H1 (cell line): ENCODE measurements around the gene POU2F1. TPM values are rescaled to one million over a fixed set of nuclear protein-coding genes. Genes with fewer than 3 reads are reported as not detected.

Experiments used
- CTCF ChIA-PET: fragments of 300-600 bp; sonication (Branson Sonifier 250); formaldehyde crosslinking; loops from one replicate; lab custom pipeline; 2021; ENCODE audit not compliant: partially characterized antibody; lab: Charles Lee
- POLR2A ChIA-PET: fragments of 300-600 bp; sonication (Branson Sonifier 250); formaldehyde crosslinking; loops from one replicate; lab custom pipeline; 2021; ENCODE audit warnings: inconsistent platforms; ENCODE audit not compliant: partially characterized antibody; lab: Charles Lee
- DNase-seq, 2 experiments: peaks; one replicate each; pipeline versions ENCODE4 v3.0.0 to v3.0.0-alpha.2; 2010 to 2022; ENCODE audit warnings: low spot score in 2 of 2, low read depth in 1 of 2, mixed read lengths in 1 of 2
- FAIRE-seq: peaks from 2 replicates; lab custom pipeline; 2011; peaks lifted over from hg19 to GRCh38; lab: Jason Lieb, UNC
- H2AFZ ChIP-seq: 2 replicates; pipeline ENCODE4 v1.8.1; 2012; ENCODE audit warnings: low read length, inconsistent platforms
- H2AK5ac ChIP-seq: 2 replicates; pipeline ENCODE4 v1.6.1; 2013; ENCODE audit warnings: low read depth, low read length
- H2BK120ac ChIP-seq: replicated peaks from 2 replicates; pipeline ENCODE3; 2013; ENCODE audit warnings: low read depth, low read length, inconsistent platforms
- H2BK12ac ChIP-seq: 2 replicates; pipeline ENCODE4 v1.6.1; 2013; ENCODE audit warnings: low read depth, low read length
- H2BK15ac ChIP-seq: 2 replicates; pipeline ENCODE4 v1.6.1; 2013; ENCODE audit warnings: low read length
- H2BK20ac ChIP-seq: 2 replicates; pipeline ENCODE4 v1.6.1; 2013; ENCODE audit warnings: low read length
- H2BK5ac ChIP-seq: 2 replicates; pipeline ENCODE4 v1.6.1; 2013; ENCODE audit warnings: low read depth, low read length
- H3K14ac ChIP-seq: 2 replicates; pipeline ENCODE4 v1.6.1; 2013; ENCODE audit warnings: inconsistent platforms; ENCODE audit not compliant: insufficient read length
- H3K18ac ChIP-seq: 2 replicates; pipeline ENCODE4 v1.6.1; 2013; ENCODE audit warnings: low read length; ENCODE audit errors: extremely low read depth
- H3K23ac ChIP-seq: 2 replicates; pipeline ENCODE4 v1.6.1; 2013; ENCODE audit warnings: inconsistent platforms; ENCODE audit not compliant: insufficient read length
- H3K23me2 ChIP-seq: 2 replicates; pipeline ENCODE4 v1.6.1; 2013; ENCODE audit warnings: low read depth, low read length
- H3K27ac ChIP-seq: 2 replicates; pipeline ENCODE4 v1.6.1; 2011; ENCODE audit warnings: low read depth, low read length, inconsistent platforms
- H3K27me3 ChIP-seq, 4 experiments: replicated peaks in 1 of 4; 1 replicate in 1 of 4; 2 replicates in 3 of 4; pipeline versions ENCODE4 v1.6.1 to v1.8.1; 2011 to 2013; ENCODE audit warnings: low read length in 3 of 4, mild to moderate bottlenecking in 3 of 4, inconsistent platforms in 2 of 4, mixed read lengths in 2 of 4, moderate library complexity in 1 of 4; ENCODE audit not compliant: control insufficient read depth in 3 of 4, insufficient read depth in 3 of 4; ENCODE audit errors: extremely low read depth in 1 of 4
- H3K36me3 ChIP-seq, 4 experiments: 2 replicates each; pipeline versions ENCODE4 v1.6.1 to v1.8.1; 2011 to 2013; ENCODE audit warnings: mild to moderate bottlenecking in 4 of 4, low read length in 3 of 4, moderate library complexity in 2 of 4, control low read depth in 1 of 4, inconsistent platforms in 1 of 4; ENCODE audit not compliant: insufficient read depth in 4 of 4, control insufficient read depth in 2 of 4
- H3K4ac ChIP-seq: replicated peaks from 2 replicates; pipeline ENCODE3; 2013; ENCODE audit warnings: low read length, low read depth, mixed read lengths, inconsistent platforms; ENCODE audit not compliant: insufficient read length
- H3K4me1 ChIP-seq, 4 experiments: replicated peaks in 1 of 4; 1 replicate in 1 of 4; 2 replicates in 3 of 4; pipeline versions ENCODE4 v1.6.1 to v1.8.1; 2011 to 2013; ENCODE audit warnings: low read length in 3 of 4, inconsistent platforms in 2 of 4, mixed read lengths in 1 of 4; ENCODE audit not compliant: insufficient read depth in 4 of 4, control insufficient read depth in 3 of 4
- H3K4me2 ChIP-seq, 2 experiments: 2 replicates each; pipeline versions ENCODE4 v1.6.1 to v1.8.1; 2011 to 2013; ENCODE audit warnings: low read depth in 2 of 2, low read length in 2 of 2, control low read depth in 1 of 2, inconsistent platforms in 1 of 2, mild to moderate bottlenecking in 1 of 2; ENCODE audit not compliant: insufficient read depth in 1 of 2
- H3K4me3 ChIP-seq, 4 experiments: fragments of 200-600, 300-600 bp in 1 of 4; sonication (generic), shearing (Covaris generic), sonication (Bioruptor Twin) in 1 of 4; 2 replicates each; pipeline versions ENCODE4 v1.5.1 to v1.8.1; 2011 to 2016; ENCODE audit warnings: low read length in 4 of 4, low read depth in 3 of 4, control low read depth in 2 of 4, inconsistent platforms in 2 of 4, mild to moderate bottlenecking in 2 of 4, mixed read lengths in 1 of 4, moderate library complexity in 1 of 4; ENCODE audit not compliant: insufficient read depth in 2 of 4; ENCODE audit errors: extremely low read depth in 1 of 4
- H3K56ac ChIP-seq: replicated peaks from 2 replicates; pipeline ENCODE3; 2013; ENCODE audit warnings: low read depth, mild to moderate bottlenecking, mixed read lengths, low read length, inconsistent platforms; ENCODE audit not compliant: insufficient read length
- H3K79me1 ChIP-seq: 2 replicates; pipeline ENCODE4 v1.6.1; 2013; ENCODE audit warnings: low read depth, low read length, control low read depth
- H3K79me2 ChIP-seq, 2 experiments: 2 replicates each; pipeline versions ENCODE4 v1.6.1 to v1.8.1; 2012 to 2013; ENCODE audit warnings: low read length in 2 of 2, mild to moderate bottlenecking in 2 of 2, inconsistent platforms in 1 of 2; ENCODE audit not compliant: insufficient read depth in 2 of 2, control insufficient read depth in 1 of 2
- H3K9ac ChIP-seq, 4 experiments: replicated peaks in 1 of 4; 1 replicate in 1 of 4; 2 replicates in 3 of 4; pipeline versions ENCODE4 v1.6.1 to v1.8.1; 2011 to 2013; ENCODE audit warnings: low read depth in 3 of 4, low read length in 3 of 4, control low read depth in 2 of 4, mild to moderate bottlenecking in 2 of 4, moderate library complexity in 2 of 4, inconsistent platforms in 1 of 4; ENCODE audit errors: extremely low read depth in 1 of 4
- H3K9me3 ChIP-seq, 2 experiments: 2 replicates each; pipeline versions ENCODE4 v1.6.1 to v1.8.1; 2012 to 2013; ENCODE audit warnings: mild to moderate bottlenecking in 2 of 2, moderate library complexity in 2 of 2, control low read depth in 1 of 2, inconsistent platforms in 1 of 2, low read depth in 1 of 2, low read length in 1 of 2, mixed read lengths in 1 of 2; ENCODE audit not compliant: insufficient read depth in 2 of 2
- H4K20me1 ChIP-seq, 2 experiments: replicated peaks in 1 of 2; 2 replicates each; pipeline versions ENCODE3 to v1.8.1; 2011 to 2013; ENCODE audit warnings: inconsistent platforms in 2 of 2, low read length in 2 of 2, mild to moderate bottlenecking in 1 of 2; ENCODE audit not compliant: insufficient read depth in 2 of 2, control insufficient read depth in 1 of 2
- H4K5ac ChIP-seq: 2 replicates; pipeline ENCODE4 v1.6.1; 2013; ENCODE audit warnings: low read length, low read depth, mixed read lengths, inconsistent platforms; ENCODE audit not compliant: insufficient read length
- H4K8ac ChIP-seq: 2 replicates; pipeline ENCODE4 v1.8.0; 2013; ENCODE audit warnings: mild to moderate bottlenecking, moderate library complexity, low read length, inconsistent platforms; ENCODE audit not compliant: insufficient read depth; ENCODE audit errors: extremely low read depth
- H4K91ac ChIP-seq: replicated peaks from 2 replicates; pipeline ENCODE3; 2013; ENCODE audit warnings: low read length, mixed read lengths, inconsistent platforms; ENCODE audit not compliant: insufficient read length
- BRCA1 ChIP-seq: IDR thresholded peaks from 2 replicates; pipeline ENCODE4 v1.6.1; 2012; ENCODE audit warnings: low read depth, low read length, improper control_type of control experiment
- KDM4A ChIP-seq: IDR thresholded peaks from one replicate; pipeline ENCODE4 v1.7.1; 2012; ENCODE audit warnings: low read depth, mild to moderate bottlenecking, moderate library complexity, low read length, inconsistent platforms; ENCODE audit not compliant: severe bottlenecking
- PHF8 ChIP-seq: fragments of 200-600 bp; sonication (generic); conservative IDR thresholded peaks from 2 replicates; pipeline ENCODE4 v1.7.1; 2012; ENCODE audit warnings: low read depth, mild to moderate bottlenecking, inconsistent platforms, low read length, moderate library complexity
- WGBS, 2 experiments: shearing (Covaris generic) in 1 of 2; methylation state at CpG; one replicate each; pipeline versions ENCODE4 v1.1.6 to v1.1.7; 2013 to 2015; ENCODE audit warnings: low lambda C conversion rate in 2 of 2, mixed read lengths in 2 of 2, inconsistent platforms in 1 of 2, low coverage in 1 of 2, missing lambda C conversion rate in 1 of 2; ENCODE audit not compliant: insufficient replicate concordance in 2 of 2, insufficient coverage in 1 of 2, insufficient read length in 1 of 2; ENCODE audit errors: extremely low coverage in 1 of 2, missing lambda C conversion rate in 1 of 2; 5-methylcytosine and 5-hydroxymethylcytosine counted together
- polyA plus RNA-seq, 7 experiments: library from polyadenylated mRNA; depleted of rRNA in 3 of 7; stranded (reverse) in 5 of 7; unstranded in 2 of 7; fragments of >200 nt in 5 of 7; fragments of 200-250 nt in 2 of 7; gene quantifications; 1 replicate in 5 of 7; 2 replicates in 1 of 7; 4 replicates in 1 of 7; pipeline versions ENCODE4 v1.2.1 to v1.2.3, GENCODE V29; 2011 to 2013; ENCODE audit warnings: missing spikeins in 2 of 7, mixed read lengths in 2 of 7
- total RNA-seq: library from RNA; stranded (reverse); fragmentation: NEBNext Ultra II Directional; extraction: Animal tissue kit (Norgen Biotek cat#: 25700); gene quantifications from 2 replicates; pipeline ENCODE4 v1.2.1, GENCODE V29; 2021

Gene POU2F1
- total and polyA plus RNA-seq, 2 of the 8 experiments (the other 6 are each of a cell fraction or from before 2014, with no cell fraction given), result 37.0 to 57.2 TPM

DNA sequence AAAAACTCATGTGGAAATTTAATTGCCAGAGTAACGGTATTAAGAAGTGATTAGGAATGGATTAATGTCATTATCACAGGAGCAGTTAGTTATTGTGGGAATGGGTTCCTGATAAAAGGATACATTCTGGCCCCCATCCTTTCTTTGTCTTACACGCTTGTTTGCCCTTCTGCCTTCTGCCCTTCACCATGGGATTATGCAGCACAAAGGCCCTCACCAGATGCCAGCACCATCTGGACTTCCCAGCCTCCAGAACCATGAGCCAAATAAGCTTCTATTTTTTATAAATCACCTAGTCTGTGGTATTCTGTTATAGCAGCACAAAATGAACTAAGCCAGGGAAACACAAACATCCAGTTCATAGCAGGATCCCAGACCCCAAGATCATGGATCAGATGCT is 33.9 kb upstream of the POU2F1 start:
- Histone ChIP-seq H3K4me3 (no peak overlapping the region), H2BK120ac (no peak overlapping the region), H2BK5ac (no peak overlapping the region), H2BK15ac (no peak overlapping the region), H3K4ac (no peak overlapping the region), H2BK20ac (no peak overlapping the region), H3K18ac (no peak overlapping the region), H3K9ac (no peak overlapping the region), H3K9me3 (no peaks in the 10 kb centered on the region), H3K79me2 (no peaks in the 10 kb centered on the region), H3K23ac (no peak overlapping the region), H3K79me1 (no peaks in the 10 kb centered on the region), H3K56ac (no peak overlapping the region), H4K8ac (no peak overlapping the region), H3K4me2 (no peak overlapping the region), H2AK5ac (no peak overlapping the region), H3K23me2 (no peaks in the 10 kb centered on the region), H3K27ac (no peak overlapping the region), H3K27me3 (no peaks in the 10 kb centered on the region), H3K14ac (no peak overlapping the region), H2AFZ (no peak overlapping the region), H4K91ac (no peak overlapping the region), H3K36me3 (no peaks in the 10 kb centered on the region), H3K4me1 (no peaks in the 10 kb centered on the region), H4K20me1 (no peaks in the 10 kb centered on the region), H2BK12ac (no peak overlapping the region), H4K5ac (no peak overlapping the region)
- CTCF ChIA-PET, result interaction anchor here (1.1 kb wide), 1 partner anchor 10 kb away, joined by 3 read pairs; no protein-coding TSS in a partner anchor
- no peak for TF ChIP-seq KDM4A
- TF ChIP-seq BRCA1, result no peak
- TF ChIP-seq PHF8, result no peak
- 78% methylated on average over 2 of the region's 2 CpGs; no CpG with 5 or more reads in 1 of the 2 experiments for WGBS, 2 experiments
- DNase-seq (no peak), FAIRE-seq (no peak)
- POLR2A ChIA-PET, result interaction anchor here (1.6 kb wide), 1 partner anchor 33 kb away, joined by 4 read pairs; no protein-coding TSS in a partner anchor
